Measurements from ENCODE around the gene LRBA.

LRBA gene

DNA sequence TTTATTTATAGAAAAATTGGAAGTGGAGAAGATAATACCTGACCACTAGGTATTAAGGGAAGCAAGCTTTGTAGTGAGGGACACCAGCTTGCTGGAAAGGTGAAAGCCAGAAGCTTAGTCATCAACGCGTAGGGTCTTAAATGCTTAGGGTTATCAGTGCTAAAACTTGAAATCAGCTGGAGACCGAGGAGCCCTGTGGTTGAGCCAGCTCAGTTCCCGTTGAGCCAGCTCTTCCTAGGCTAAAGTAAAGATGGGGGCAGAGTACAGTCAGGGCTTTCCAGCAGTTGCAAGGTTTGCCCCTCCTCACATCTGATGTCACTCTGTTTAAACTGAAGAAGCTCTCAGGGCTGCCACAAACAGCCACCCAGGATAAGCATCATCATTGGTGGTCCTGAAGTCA, 696.1 kb downstream of the LRBA start:
- no peak for DNase-seq (ENCODE audit: low spot score)

GRCh38 chr4:150318527-150318926, 696.6 kb downstream of the LRBA start:
- no peak for DNase-seq (ENCODE audit: low spot score)

GRCh38 chr4:150316332-150317205, 698.5 kb downstream of the LRBA start:
- DNase-seq (ENCODE audit: low spot score): no peak

GRCh38 chr4:150315691-150316090, 699.4 kb downstream of the LRBA start:
- DNase-seq (ENCODE audit: low spot score): no peak

GRCh38 chr4:150315175-150315574, 699.9 kb downstream of the LRBA start:
- no peak for DNase-seq (ENCODE audit: low spot score)

- DNase-seq (ENCODE audit: low spot score): no peak
Observed at GRCh38 chr4:150314031-150314430, 701.1 kb downstream of the LRBA start.

GRCh38 chr4:150310159-150310895, 704.8 kb downstream of the LRBA start:
- no peak for DNase-seq (ENCODE audit: low spot score)

GRCh38 chr4:150308824-150309472, 706.1 kb downstream of the LRBA start:
- DNase-seq (ENCODE audit: low spot score): no peak

DNA sequence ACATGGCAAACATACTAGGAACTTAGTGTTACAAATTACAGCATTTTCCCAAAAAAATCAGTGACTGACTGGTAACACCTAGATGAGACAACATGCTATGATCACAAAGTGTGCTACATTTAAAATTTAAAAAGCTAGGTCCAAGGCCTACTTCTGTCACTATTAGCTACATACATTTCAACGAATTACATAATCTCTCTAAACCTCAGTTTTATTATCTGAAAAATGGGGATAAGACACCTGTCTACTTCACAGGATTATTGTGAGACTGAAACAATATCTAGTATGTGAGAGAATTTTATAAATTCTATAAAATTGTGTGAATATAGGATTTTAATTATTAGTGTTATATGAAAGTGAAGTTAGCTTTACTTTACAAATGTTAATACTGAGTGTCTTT, 708.4 kb downstream of the LRBA start:
- no peak for DNase-seq (ENCODE audit: low spot score)

DNA sequence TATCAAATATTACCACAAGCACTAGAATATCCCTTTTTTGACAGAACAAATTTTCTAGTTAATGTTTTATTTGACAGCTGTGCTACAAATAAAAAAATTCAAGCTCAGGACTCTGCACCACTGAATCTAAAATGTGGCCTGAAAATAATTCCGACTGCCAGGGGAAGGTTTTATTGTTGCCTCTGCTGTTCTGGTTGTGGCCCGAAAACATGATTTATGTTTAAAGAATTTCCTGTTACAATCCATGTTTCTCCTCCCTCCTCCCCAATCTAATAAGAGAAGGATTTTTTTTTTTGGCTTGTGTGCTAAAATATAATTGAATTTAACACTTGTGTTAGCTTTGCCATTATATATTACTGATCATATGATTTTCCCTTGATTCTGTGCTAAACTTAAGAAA, 709.1 kb downstream of the LRBA start:
- DNase-seq (ENCODE audit: low spot score): no peak

- DNase-seq (ENCODE audit: low spot score): no peak
Observed at GRCh38 chr4:150302553-150302952, 712.5 kb downstream of the LRBA start.

DNA sequence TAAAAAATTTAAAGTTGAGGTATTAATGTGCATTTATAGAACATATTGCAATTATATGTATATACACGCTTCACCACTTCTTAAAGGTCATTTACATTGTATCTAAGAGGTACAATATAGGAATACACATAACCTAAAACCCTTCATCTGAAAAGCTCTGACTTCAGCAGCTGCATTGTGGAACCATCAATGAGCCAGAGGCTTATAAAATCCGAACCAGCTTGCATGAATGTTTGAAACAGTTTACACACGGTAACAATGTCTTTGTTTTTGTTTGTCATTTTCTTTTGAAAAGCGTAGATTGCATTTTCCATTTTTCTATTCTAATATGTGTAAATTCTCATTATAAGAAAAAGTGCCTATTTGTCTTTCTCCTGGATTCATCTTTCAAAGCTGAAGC, 715.3 kb downstream of the LRBA start:
- no peak for DNase-seq (ENCODE audit: low spot score)

DNA sequence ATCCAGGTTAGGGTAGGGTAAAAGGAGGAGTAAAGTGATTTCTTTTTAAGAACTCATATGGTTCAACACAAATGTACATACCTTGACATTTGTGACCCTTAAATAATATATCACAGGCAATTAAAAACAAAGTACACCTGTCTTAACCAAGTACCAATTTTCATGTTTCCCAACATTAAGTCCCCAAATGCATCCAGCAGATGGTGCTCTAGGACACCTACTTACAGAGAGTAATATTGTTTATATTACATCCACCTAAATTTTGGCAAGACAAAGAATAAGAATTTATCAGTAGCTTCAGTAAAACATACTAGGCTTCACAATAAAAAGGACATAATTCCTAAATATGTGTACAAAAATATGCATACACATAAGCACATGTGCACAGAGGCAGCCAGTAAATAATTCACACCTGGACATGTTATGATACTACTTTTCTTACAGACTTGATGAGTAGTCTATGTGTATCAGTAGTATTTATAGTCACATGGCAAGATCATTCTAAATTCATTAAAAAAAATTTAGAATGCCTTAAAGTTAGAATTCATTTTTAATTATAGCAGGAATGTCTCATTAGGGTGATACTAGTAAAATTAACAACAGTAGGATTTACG, 717.1 kb downstream of the LRBA start:
- DNase-seq (ENCODE audit: low spot score): no peak

DNA sequence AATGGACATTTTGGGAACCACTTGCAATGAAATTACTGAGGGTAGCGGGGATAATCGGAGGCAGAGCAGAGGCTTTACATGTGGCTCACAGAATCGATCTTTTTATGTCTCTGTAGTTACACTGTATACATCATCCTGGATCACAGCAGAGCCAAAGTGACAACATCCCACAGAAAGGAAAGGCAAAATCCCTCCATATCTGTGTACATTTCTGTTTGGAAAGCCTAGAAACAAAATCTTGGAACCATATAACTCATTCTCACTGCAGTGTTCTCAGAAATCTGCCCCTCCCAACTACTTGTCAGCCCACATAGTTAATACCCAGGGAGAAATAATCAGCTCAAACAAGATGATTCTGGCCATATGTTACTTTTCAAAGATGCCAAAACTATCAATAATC, 725.2 kb downstream of the LRBA start:
- DNase-seq (ENCODE audit: low spot score): no peak

DNA sequence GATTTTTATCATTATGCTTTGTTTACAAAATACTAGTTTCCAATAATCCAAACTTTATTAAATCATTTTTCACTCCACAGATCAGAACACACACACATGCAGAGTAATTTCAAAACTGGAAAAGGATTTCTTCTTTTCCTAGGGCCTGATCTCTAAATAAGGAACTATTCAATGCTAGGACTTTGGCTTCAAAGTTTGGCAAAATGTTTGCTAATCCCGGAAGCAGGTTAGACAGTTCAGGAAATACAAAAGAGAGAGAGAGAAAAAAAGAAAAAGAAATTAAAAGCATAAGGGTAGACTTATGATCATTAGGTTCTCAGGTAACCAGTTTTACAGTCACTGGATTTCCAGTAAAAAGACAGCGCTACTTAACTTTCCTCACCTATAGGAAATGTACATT, 725.9 kb downstream of the LRBA start:
- no peak for DNase-seq (ENCODE audit: low spot score)

GRCh38 chr4:150286656-150287055, 728.4 kb downstream of the LRBA start:
- DNase-seq (ENCODE audit: low spot score): no peak

DNA sequence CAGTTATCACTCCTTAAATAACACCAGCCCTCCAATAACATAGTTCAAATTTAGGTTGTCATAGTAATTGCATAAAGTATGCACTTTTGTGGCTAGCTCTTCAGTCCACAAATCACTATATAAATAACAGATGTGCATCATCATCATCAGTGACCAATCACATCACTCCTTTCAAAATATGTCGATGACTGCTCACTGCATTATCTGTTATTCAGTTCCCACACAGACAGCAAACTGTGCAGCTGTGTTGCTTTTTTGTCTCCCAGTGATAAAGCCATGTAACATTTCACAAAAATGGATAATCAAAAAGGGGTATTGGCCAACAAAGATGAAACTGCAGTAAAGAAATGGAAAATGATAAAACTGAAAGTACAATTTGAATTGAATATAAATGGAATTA, 731.4 kb downstream of the LRBA start:
- no peak for DNase-seq (ENCODE audit: low spot score)

GRCh38 chr4:150280975-150281374, 734.1 kb downstream of the LRBA start:
- DNase-seq (ENCODE audit: low spot score): no peak

DNA sequence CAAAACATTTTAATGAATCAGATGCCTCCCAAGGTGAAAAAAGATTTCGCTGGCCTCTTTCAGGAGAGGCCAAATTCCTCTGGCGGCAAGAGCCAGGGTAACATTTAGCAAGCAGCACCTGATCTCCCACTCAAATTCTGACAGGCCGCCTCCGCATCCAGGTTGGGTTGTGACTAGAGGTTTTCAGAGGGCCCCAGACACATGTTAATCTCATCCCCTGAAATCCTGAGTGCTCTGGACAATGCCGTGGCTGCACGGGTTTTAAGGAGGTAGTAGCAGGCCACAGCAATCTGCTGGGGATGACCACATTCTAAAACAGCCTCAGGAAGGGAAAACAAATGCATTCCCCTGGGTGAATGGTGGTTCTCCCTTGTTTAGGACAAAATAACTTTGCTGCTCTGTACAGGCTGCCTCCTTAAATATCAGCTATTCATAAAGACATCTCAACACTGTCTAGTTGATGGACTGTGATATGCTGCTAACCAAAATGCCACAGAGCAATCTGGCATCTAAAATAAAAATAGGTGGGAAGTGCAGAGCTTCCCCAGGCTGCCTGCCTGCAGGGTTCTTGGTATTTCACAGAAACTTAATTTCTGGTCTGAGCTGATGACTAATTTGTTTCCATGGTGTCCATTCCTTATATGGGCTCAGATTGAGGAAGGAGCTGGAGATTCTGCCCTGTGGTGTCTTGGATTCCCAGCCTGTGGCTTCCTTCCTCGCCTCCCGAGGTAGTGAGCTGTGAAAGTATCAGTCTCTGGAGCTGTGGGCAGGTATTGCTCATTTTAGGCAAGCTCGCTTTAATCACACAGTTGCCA, 734.8 kb downstream of the LRBA start:
- DNase-seq (ENCODE audit: low spot score): no peak

DNA sequence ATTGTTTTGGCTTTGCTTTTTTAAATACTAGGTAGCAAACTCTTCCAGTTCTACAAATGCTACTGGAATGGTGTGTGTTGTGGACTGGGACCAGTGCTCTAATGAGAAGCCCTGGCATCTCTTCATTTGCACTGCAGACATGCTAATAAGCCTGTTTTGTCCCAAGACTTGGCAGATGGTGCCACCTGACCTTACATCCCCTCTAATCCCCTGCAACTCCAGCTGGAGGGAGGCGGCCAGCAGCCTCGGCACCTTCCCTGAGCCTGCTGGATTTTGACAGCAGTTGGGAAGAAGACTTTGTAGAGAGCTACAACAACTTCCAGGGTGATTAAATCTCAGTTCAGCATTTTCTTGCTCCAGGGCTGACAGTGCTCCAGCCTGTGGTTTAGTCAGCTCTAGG, 736.9 kb downstream of the LRBA start:
- no peak for DNase-seq (ENCODE audit: low spot score)

DNA sequence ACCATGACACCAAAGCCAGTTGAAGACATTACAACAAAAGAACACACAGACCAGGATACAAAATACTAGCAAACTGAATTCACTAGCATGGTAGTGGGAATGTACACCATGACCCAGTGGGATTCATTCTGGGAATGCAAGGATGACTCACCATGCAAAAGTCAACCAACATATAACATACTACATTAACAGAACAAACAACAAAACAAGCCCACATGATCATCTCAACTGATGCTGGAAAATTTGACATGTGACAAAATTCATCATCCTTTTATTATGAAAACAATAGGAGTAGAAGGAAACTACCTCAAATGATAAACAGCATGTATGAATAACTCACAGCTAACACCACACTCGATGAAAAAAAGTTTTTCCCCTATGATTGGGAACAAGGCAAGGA, 746.6 kb downstream of the LRBA start:
- no peak for DNase-seq (ENCODE audit: low spot score)

DNA sequence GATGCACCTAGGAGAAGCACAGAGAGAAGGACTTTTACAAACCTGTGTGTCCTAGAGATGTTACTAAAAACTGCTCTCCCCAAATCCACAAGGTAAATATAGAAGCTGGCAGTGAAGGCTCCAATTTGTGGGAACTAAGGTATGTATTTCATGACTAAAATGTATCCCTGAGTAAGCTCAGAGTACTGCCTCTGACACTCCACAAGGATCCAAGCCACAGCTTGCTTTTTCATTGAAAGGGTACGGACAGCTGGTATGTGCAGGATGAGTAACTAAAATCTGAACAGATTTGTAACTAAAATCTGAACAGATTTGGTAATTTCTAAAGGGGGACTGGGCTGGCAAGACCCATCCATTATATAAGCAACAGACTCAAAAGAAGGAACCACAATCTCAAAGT, 749.3 kb downstream of the LRBA start:
- no peak for DNase-seq (ENCODE audit: low spot score)
